ENCODE measurements around the gene TCF19.
"Not testable (repeated sequence)": the region's sequence is repeated elsewhere in the genome, so short reads cannot be mapped to it uniquely, and the experiment has no call there.

Gene TCF19

DNA sequence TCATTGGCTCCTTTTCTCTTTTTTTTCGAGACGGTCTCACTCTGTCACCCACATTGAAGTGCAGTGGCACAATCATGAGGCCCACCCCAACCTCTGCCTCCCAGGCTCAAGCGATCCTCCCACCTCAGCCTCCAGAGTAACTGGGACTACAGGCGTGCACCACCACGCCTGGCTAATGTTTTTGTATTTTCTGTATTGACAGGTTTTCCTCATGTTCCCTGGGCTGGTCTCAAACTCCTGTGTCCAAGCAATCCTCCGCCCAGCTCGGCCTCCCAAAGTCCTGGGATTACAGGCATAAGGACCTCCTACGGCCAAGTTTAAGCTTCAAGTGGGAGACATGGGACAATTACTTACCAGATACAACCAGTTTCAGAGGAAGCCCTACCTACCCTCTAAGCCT lies 21.5 kb downstream of the TCF19 start:
- DNase-seq (ENCODE audit: low read depth in 2 of 2): no peak

- DNase-seq (ENCODE audit: low read depth in 2 of 2): peak in 1 of 2 donors; percentile 34
Measured at GRCh38 chr6:31180500-31180899, 22.1 kb downstream of the TCF19 start.

DNA sequence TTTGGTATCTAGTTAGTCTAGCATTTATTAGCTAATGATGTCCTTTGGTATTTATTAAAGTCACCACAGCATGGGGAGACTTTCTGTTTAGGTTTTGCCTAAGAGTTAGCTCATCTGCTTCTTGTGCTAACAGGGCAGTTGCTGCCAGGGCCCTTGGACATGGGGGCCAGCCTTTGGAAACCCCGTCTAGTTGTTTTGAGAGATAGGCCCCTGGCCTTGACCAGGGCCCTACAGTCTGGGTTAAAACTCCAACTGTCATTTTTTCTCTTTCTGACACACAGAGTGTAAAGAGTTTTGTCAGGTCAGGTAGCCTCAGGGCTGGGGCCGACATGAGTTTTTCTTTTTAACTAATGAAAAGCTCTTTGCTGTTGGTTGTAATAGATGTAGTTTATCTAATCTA lies 24.9 kb downstream of the TCF19 start:
- not testable (repeated sequence) for DNase-seq (ENCODE audit: low read depth in 2 of 2)

- not testable (repeated sequence) for DNase-seq (ENCODE audit: low read depth in 2 of 2)
Measured at GRCh38 chr6:31183859-31184258, 25.5 kb downstream of the TCF19 start.

GRCh38 chr6:31185695-31186051 lies 27.3 kb downstream of the TCF19 start:
- not testable (repeated sequence) for DNase-seq (ENCODE audit: low read depth in 2 of 2)

GRCh38 chr6:31186052-31186734 lies 27.8 kb downstream of the TCF19 start:
- no peak for DNase-seq (ENCODE audit: low read depth in 2 of 2)

- no peak for DNase-seq (ENCODE audit: low read depth in 2 of 2)
Measured at GRCh38 chr6:31187780-31188194, 29.4 kb downstream of the TCF19 start.

GRCh38 chr6:31189223-31189622 lies 30.8 kb downstream of the TCF19 start:
- not testable (repeated sequence) for DNase-seq (ENCODE audit: low read depth in 2 of 2)

DNA sequence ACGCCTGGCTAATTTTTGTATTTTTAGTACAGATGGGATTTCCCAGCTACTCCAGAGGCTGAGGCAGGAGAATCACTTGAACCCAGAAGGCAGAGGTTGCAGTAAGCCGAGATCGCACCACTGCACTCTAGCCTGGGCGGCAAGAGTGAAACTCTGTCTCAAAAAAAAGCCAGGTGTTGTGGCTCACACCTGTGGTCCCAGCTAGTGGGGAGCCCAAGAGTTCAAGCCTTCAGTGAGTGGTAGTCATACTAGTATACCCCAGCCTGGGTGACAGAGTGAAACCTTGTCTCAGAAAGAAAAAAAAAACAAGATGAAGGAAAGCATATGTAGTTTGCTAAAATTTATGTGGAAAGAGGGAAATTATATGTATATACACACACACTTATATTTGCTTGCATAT lies 32.1 kb downstream of the TCF19 start:
- DNase-seq (ENCODE audit: low read depth in 2 of 2): no peak

DNA sequence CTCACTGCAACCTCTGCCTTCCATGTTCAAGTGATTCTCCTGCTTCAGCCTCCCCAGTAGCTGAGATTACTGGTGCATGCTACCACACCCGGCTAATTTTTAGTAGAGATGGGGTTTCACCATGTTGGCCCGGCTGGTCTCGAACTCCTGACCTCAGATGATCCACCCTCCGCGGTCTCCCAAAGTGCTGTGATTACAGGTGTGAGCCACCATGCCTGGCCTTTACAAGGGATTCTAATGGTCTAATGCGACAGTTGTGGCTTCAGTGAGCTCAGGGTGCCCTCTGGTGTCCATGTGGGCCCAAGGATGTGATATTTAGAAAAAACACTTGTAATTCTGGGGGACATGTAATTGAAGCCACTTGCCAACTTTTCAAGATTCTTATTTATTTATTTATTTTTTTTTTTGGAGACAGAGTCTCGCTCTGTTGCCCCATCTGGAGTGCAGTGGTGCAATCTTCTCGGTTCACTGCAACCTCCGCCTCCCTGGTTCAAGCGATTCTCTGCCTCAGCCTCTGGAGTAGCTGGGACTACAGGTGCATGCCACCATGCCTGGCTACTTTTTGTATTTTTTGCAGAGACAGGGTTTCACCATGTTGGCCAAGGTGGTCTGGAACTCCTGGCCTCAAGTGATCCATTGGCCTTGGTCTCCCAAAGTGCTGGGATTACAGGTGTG lies 34.2 kb downstream of the TCF19 start:
- DNase-seq (ENCODE audit: low read depth in 2 of 2): peak; percentile 19 to 24

- no peak for DNase-seq (ENCODE audit: low read depth in 2 of 2)
Measured at GRCh38 chr6:31193206-31193605, 34.8 kb downstream of the TCF19 start.

DNA sequence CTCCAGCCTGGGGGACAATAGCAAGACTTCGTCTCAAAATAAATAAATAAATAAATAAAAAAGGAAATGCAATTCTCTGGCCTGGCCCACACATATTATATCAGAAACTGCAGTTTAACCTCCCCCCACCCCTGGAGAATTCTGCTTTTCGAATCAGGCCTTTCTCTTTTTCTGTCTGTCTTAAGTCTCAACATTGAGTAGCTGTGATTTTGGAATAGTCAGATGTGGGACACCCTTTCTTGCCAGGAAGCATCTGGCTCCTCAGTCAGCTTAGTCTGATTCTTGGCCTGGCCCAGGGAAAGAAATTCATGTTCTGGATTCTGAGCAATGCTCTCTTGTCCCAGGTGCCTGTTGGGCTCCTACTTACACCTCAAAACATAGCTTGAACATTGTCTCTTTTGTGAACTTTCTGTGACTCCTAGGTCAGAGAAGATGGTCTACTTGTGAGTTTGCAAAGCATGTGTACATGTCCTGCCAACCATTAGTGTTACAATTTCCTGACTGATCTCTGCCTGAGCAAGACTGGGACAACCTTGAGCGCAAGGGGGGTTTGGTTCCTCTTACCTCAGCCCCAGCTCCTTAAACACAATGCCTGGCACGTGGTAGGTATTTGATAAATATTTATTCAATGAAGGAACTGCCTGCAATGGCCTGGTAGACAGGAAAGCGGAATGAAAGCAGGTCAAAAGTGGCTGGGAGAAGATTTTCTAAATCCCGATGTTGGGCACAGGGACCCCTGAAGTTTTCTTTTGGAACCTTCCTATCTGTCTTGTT lies 35.9 kb downstream of the TCF19 start:
- no peak for DNase-seq (ENCODE audit: low read depth in 2 of 2)

GRCh38 chr6:31195308-31195979 lies 37.1 kb downstream of the TCF19 start:
- DNase-seq (ENCODE audit: low read depth in 2 of 2): not testable (repeated sequence)

DNA sequence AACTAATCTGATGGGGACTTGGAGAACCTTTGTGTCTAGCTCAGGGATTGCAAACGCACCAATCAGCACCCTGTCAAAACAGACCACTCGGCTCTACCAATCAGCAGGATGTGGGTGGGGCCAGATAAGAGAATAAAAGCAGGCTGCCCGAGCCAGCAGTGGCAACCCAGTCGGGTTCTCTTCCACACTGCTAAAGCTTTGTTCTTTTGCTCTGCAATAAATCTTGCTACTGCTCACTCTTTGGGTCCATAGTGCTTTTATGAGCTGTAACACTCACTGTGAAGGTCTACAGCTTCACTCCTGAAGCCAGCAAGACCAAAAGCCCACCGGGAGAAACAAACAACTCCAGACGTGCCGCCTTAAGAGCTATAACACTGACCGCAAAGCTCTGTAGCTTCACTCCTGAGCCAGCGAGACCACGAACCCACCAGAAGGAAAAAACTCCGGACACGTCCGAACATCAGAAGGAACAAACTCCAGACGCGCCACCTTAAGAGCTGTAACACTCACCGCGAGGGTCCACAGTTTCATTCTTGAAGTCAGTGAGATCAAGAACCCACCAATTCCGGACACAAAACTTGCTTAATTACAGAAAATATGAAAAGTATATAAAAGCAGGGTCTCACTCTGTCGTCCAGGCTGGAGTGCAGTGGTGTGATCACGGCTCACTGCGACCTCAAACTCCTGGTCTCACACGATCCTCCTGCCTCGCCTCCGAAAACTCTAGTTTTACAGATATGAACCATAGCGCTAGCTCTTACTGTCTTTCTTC lies 38.0 kb downstream of the TCF19 start:
- not testable (repeated sequence) for DNase-seq (ENCODE audit: low read depth in 2 of 2)

GRCh38 chr6:31197559-31198305 lies 39.3 kb downstream of the TCF19 start:
- peak; percentile 85 to 93 for DNase-seq (ENCODE audit: low read depth in 2 of 2)

GRCh38 chr6:31199105-31199452 lies 40.7 kb downstream of the TCF19 start:
- not testable (repeated sequence) for DNase-seq (ENCODE audit: low read depth in 2 of 2)

DNA sequence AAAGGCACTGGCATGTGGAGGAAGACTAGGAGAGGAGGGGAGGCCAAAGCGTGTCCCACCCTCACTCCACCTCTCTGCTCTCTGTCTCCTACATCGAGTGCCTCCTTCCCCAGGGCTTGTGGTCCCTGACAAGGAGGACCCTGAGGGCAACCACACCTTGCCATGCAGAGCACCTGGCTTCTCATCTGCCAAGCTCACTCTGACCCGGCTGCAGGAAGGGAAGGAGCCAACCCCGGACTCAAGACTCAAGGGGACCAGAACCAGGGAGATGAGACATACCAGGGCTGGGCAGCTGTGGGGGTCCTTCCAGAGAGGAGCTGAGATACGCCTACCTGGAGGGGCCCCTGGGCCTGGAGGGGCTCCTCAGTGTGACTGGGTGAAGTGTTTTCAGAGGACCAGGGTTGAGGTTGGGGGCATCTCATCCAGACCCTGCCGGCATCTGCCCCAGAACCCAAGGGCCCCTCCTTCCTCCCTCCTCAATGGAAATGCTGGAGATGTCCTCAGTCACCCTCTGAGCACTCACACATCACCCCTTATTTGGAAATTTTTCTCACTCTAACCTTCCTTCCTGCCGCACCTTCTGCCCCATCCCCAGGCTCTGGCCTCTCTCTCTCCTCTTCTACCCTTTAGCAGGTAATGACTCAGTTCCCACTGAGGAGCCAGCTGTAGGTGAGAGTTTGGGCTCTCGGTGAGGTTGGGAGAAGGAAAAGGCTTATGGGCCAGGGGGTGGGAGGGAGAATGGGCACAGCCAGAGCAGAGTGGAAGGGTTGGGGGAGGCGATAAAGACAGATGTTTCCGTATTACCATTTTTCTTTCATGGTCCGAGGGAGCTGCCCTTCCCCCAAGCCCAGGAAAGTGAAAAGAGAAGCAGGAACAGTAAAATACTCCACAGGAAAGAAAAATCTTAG lies 44.1 kb downstream of the TCF19 start:
- no peak for DNase-seq (ENCODE audit: low read depth in 2 of 2)

DNA sequence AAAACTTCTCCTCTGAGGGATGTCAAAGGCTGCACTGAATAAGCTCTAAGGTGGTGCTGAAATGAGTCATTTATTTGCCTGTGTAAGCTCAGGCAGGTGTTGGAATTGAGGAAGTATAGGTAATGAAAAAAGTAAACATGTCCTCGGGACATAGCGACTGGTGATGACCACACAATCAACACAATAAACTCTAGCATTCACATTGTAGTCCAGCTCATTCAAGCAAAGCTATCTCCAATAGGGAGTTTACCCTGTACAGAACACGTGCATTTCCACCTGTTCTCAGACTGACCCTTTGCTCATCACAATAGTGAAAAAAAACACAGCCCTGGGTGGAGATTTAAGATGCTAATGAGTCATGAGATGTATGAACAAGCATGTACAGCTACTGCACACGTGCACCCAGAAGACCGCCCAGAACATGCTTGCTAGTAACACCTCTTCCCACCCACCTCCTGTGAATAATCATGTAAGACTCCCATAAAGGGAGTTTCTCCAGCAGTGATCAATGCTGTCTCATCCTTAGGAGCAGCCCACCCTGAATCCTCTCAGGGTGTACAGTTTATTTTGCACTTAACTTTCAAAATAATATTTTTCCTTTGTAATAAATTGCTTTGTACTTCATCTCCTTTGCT lies 45.1 kb downstream of the TCF19 start:
- peak; percentile 29 to 64 for DNase-seq (ENCODE audit: low read depth in 2 of 2)

- DNase-seq (ENCODE audit: low read depth in 2 of 2): no peak
Measured at GRCh38 chr6:31204751-31205145, 46.4 kb downstream of the TCF19 start.
